Psoas muscle (tissue), 8 donors: ENCODE data around the gene ELOA2. TPM values are rescaled to one million over a fixed set of nuclear protein-coding genes. Genes with fewer than 3 reads are reported as not detected.
"Not testable (repeated sequence)": the region's sequence is repeated elsewhere in the genome, so short reads cannot be mapped to it uniquely, and the experiment has no call there.

Experiments used
- ATAC-seq, 4 donors: fragments of 200-7000 bp; cut with Tn5 transposase; one replicate each; pipeline ENCODE4 v1.9.1; 2020; ENCODE audit warnings: moderate library complexity in 3 of 4, mild to moderate bottlenecking in 2 of 4
- DNase-seq, 2 donors: peaks; one replicate each; pipeline ENCODE4 v3.0.0-alpha.2; 2020
- H3K27ac ChIP-seq: fragments of 200-600 bp; one replicate; pipeline ENCODE4 v1.8.0; 2022
- H3K27me3 ChIP-seq, 3 donors: fragments of 200-600 bp in 1 of 3; one replicate each; pipeline versions ENCODE4 v1.6.1 to v1.8.0; 2013 to 2022; ENCODE audit warnings: low read length in 2 of 3, mild to moderate bottlenecking in 2 of 3, moderate library complexity in 1 of 3; ENCODE audit not compliant: insufficient read depth in 3 of 3
- H3K36me3 ChIP-seq, 2 donors: fragments of 200-600 bp in 1 of 2; one replicate each; pipeline versions ENCODE4 v1.6.1 to v1.8.0; 2013 to 2022; ENCODE audit warnings: low read depth in 1 of 2, mild to moderate bottlenecking in 1 of 2, moderate library complexity in 1 of 2; ENCODE audit not compliant: insufficient read depth in 1 of 2
- H3K4me1 ChIP-seq: fragments of 200-600 bp; one replicate; pipeline ENCODE4 v1.8.0; 2022
- H3K4me3 ChIP-seq: fragments of 200-600 bp; one replicate; pipeline ENCODE4 v1.8.0; 2022; ENCODE audit warnings: mild to moderate bottlenecking
- H3K9me3 ChIP-seq: fragments of 200-600 bp; one replicate; pipeline ENCODE4 v1.8.0; 2022
- CTCF ChIP-seq: fragments of 200-600 bp; IDR thresholded peaks from one replicate; pipeline ENCODE4 v1.8.0; 2022; ENCODE audit warnings: antibody characterized with exemption
- WGBS, 3 donors: extraction: QIAGEN DNeasy Blood & Tissue Kit; methylation state at CpG; one replicate each; pipeline versions ENCODE4 v1.1.6 to v1.1.7; 2013; 5-methylcytosine and 5-hydroxymethylcytosine counted together
- intact Hi-C, 2 donors: fragments of 100-400 bp; cut with DNase I; formaldehyde crosslinking; loops; one replicate each; pipeline versions ENCODE4 v1.11.0 to v1.14.2; 2022
- polyA plus RNA-seq, 3 donors: library from polyadenylated mRNA; stranded (reverse); fragments of 200-250 nt; gene quantifications; one replicate each; pipeline ENCODE4 v1.2.3, GENCODE V29; 2013
- total RNA-seq, 4 donors: library from RNA; stranded (reverse); fragmentation: NEBNext Ultra II Directional in 2 of 4; extraction: Animal tissue kit (Norgen Biotek cat#: 25700) in 2 of 4; gene quantifications; one replicate each; pipeline versions ENCODE4 v1.2.1 to v1.2.4, GENCODE V29; 2021 to 2023
- donor health status: healthy with polysubstance abuse.
- donor health status: DM: no; HTN: no; CAD: no; lungs with moderate emphysema.
- donor health status: Bipolar disorder and iron deficiency.
- donor health status: healthy.
- donor health status: DM: yes; HTN: yes; CAD: no.
- donor health status: DM: no; HTN: no; CAD: no.
- donor health status: DM: no; HTN: no; CAD: no.
- donor health status: DM: yes; HTN: yes; CAD: no.

Gene ELOA2
- total and polyA plus RNA-seq, 7 donors: 0.04 to 0.07 (median 0.06) TPM; not detected in 4

- intact Hi-C loops: no loop called here
- WGBS, 3 donors: 62 to 76% (median 70%) methylated on average over 2 of the region's 2 CpGs
- ATAC-seq: no peak
- H3K27me3 ChIP-seq: no peaks in the 10 kb centered on the region
- TF ChIP-seq CTCF: peak; percentile 24
- H3K4me3 ChIP-seq: no peak overlapping the region
- H3K27ac ChIP-seq: no peak overlapping the region
- no peak for DNase-seq
- H3K36me3 ChIP-seq: no peaks in the 10 kb centered on the region
- H3K9me3 ChIP-seq: no peaks in the 10 kb centered on the region
- H3K4me1 ChIP-seq: no peaks in the 10 kb centered on the region
Measured at GRCh38 chr18:47036298-47036874, 965 bp upstream of the ELOA2 start.

GRCh38 chr18:47034591-47034990 is 830 bp downstream of the ELOA2 start:
- intact Hi-C loops, ATAC-seq, DNase-seq, H3K27me3 ChIP-seq, H3K36me3 ChIP-seq, H3K4me3 ChIP-seq, H3K4me1 ChIP-seq, H3K9me3 ChIP-seq, H3K27ac ChIP-seq: not testable (repeated sequence)
- WGBS, 3 donors: 92 to 94% (median 94%) methylated on average over 27 to 28 of the region's 28 CpGs

- Histone ChIP-seq H3K27me3 (no peaks in the 10 kb centered on the region), H3K4me3 (no peak overlapping the region), H3K27ac (no peak overlapping the region), H3K4me1 (no peaks in the 10 kb centered on the region), H3K9me3 (no peaks in the 10 kb centered on the region), H3K36me3 (no peaks in the 10 kb centered on the region)
- WGBS, 3 donors: 87 to 90% (median 89%) methylated on average over 19 of the region's 19 CpGs
- TF ChIP-seq CTCF: no peak
- no peak for ATAC-seq
- intact Hi-C loops: no loop called here
- DNase-seq: no peak
Measured at GRCh38 chr18:47032945-47033344, 2.5 kb downstream of the ELOA2 start.

GRCh38 chr18:47030887-47031286 is 4.5 kb downstream of the ELOA2 start:
- H3K27me3 ChIP-seq, H3K27ac ChIP-seq, ATAC-seq, intact Hi-C loops, H3K36me3 ChIP-seq, H3K4me1 ChIP-seq, H3K4me3 ChIP-seq, H3K9me3 ChIP-seq, DNase-seq: not testable (repeated sequence)
- WGBS, 3 donors: 90 to 97% (median 91%) methylated on average over 3 to 6 of the region's 12 CpGs

- no CpG with 5 or more reads among the region's 55 CpGs for WGBS, 3 donors
- H3K4me1 ChIP-seq, H3K27me3 ChIP-seq, intact Hi-C loops, H3K36me3 ChIP-seq, DNase-seq, H3K4me3 ChIP-seq, H3K27ac ChIP-seq, H3K9me3 ChIP-seq: not testable (repeated sequence)
- peak; percentile 26 to 41 (median 31) for ATAC-seq
Measured at GRCh38 chr18:47029684-47030353, 5.6 kb downstream of the ELOA2 start.

GRCh38 chr18:47028738-47029137 is 6.7 kb downstream of the ELOA2 start:
- not testable (repeated sequence) for ATAC-seq, H3K4me3 ChIP-seq
- 85 to 98% (median 94%) methylated on average over 6 to 8 of the region's 29 CpGs for WGBS, 3 donors

GRCh38 chr18:47025557-47026174 is 9.8 kb downstream of the ELOA2 start:
- H3K36me3 ChIP-seq, intact Hi-C loops, H3K27ac ChIP-seq, DNase-seq, H3K4me3 ChIP-seq, H3K9me3 ChIP-seq, H3K4me1 ChIP-seq, H3K27me3 ChIP-seq: not testable (repeated sequence)
- peak in 1 of 4 donors; percentile 20 for ATAC-seq
- 82 to 96% (median 92%) methylated on average over 3 to 6 of the region's 17 CpGs for WGBS, 3 donors

More at GRCh38 chr18:47028738-47029137, 6.7 kb downstream of the ELOA2 start:
- intact Hi-C loops, H3K9me3 ChIP-seq, H3K27me3 ChIP-seq, H3K4me1 ChIP-seq, H3K27ac ChIP-seq, H3K36me3 ChIP-seq: not testable (repeated sequence)
- DNase-seq: peak in 1 of 2 donors; percentile 64

- intact Hi-C loops, H3K27me3 ChIP-seq: not testable (repeated sequence)
- ATAC-seq: peak; percentile 14 to 22 (median 18)
Measured at GRCh38 chr18:47023769-47024465, 11.5 kb downstream of the ELOA2 start.

GRCh38 chr18:47022821-47023220 is 12.6 kb downstream of the ELOA2 start:
- H3K36me3 ChIP-seq, H3K4me1 ChIP-seq, ATAC-seq, H3K27ac ChIP-seq, H3K27me3 ChIP-seq, H3K9me3 ChIP-seq, intact Hi-C loops, H3K4me3 ChIP-seq, DNase-seq: not testable (repeated sequence)
- WGBS, 3 donors: 94 to 98% (median 95%) methylated on average over 9 of the region's 29 CpGs

More at GRCh38 chr18:47023769-47024465, 11.5 kb downstream of the ELOA2 start:
- H3K4me3 ChIP-seq, DNase-seq, H3K27ac ChIP-seq, H3K36me3 ChIP-seq, H3K4me1 ChIP-seq, H3K9me3 ChIP-seq: not testable (repeated sequence)
- WGBS, 3 donors: no CpG with 5 or more reads among the region's 55 CpGs
